Panc1 (cell line): ENCODE results near the gene TUFT1. TPM values are rescaled to one million over a fixed set of nuclear protein-coding genes. Genes with fewer than 3 reads are reported as not detected.

Source experiments
- ATAC-seq: fragments of 200-7000 bp; cut with Tn5 transposase; 2 replicates; pipeline ENCODE4 v1.9.1; 2020; ENCODE audit warnings: mild to moderate bottlenecking, moderate library complexity
- BruUV-seq: library from RNA; stranded (reverse); fragments of 400-500 nt; replicated peaks from 2 replicates; lab custom pipeline; 2021; lab: Mats Ljungman, UMichigan
- CTCF ChIA-PET: fragments of 300-600 bp; sonication (Branson Sonifier 250); formaldehyde crosslinking; loops from one replicate; lab custom pipeline; 2022; ENCODE audit warnings: antibody characterized with exemption; lab: Charles Lee
- POLR2A ChIA-PET: fragments of 300-600 bp; sonication (Branson Sonifier 250); formaldehyde crosslinking; loops from one replicate; lab custom pipeline; 2022; ENCODE audit warnings: antibody characterized with exemption; lab: Charles Lee
- DNase-seq: peaks from one replicate; pipeline ENCODE4 v3.0.0-alpha.2; 2010; ENCODE audit warnings: low read depth, low spot score
- H3K27ac ChIP-seq: 2 replicates; pipeline ENCODE4 v1.5.1; 2011; ENCODE audit warnings: mild to moderate bottlenecking, low read length, inconsistent platforms
- H3K27me3 ChIP-seq: fragments of 200-500 bp; sonication (Bioruptor generic); 2 replicates; pipeline ENCODE4 v1.6.0; 2014; ENCODE audit warnings: low read length, inconsistent platforms; ENCODE audit not compliant: control insufficient read depth, insufficient read depth
- H3K36me3 ChIP-seq: fragments of 200-500 bp; sonication (Bioruptor generic); 2 replicates; pipeline ENCODE4 v1.5.1; 2014; ENCODE audit warnings: inconsistent platforms, mild to moderate bottlenecking, low read length, moderate library complexity; ENCODE audit not compliant: control insufficient read depth, insufficient read depth
- H3K4me1 ChIP-seq: 2 replicates; pipeline ENCODE4 v1.5.1; 2011; ENCODE audit warnings: inconsistent platforms, mild to moderate bottlenecking, low read length, moderate library complexity; ENCODE audit not compliant: control insufficient read depth, insufficient read depth
- H3K4me3 ChIP-seq, 2 experiments: 2 replicates each; pipeline ENCODE4 v1.5.1; 2011 to 2012; ENCODE audit warnings: low read depth in 2 of 2, low read length in 2 of 2, mild to moderate bottlenecking in 2 of 2, inconsistent platforms in 1 of 2, moderate library complexity in 1 of 2
- H3K9me3 ChIP-seq: fragments of 200-500 bp; sonication (Bioruptor generic); 2 replicates; pipeline ENCODE4 v1.5.1; 2014; ENCODE audit warnings: low read depth, mild to moderate bottlenecking, inconsistent platforms, low read length, moderate library complexity; ENCODE audit not compliant: control insufficient read depth, insufficient read depth
- CTCF ChIP-seq: fragments of 450-650 bp; IDR thresholded peaks from 2 replicates; pipeline ENCODE4 v1.5.1; 2017; ENCODE audit warnings: mild to moderate bottlenecking
- POLR2AphosphoS5 ChIP-seq: IDR thresholded peaks from 2 replicates; pipeline ENCODE4 v1.6.1; 2012; ENCODE audit warnings: mild to moderate bottlenecking, low read depth, low read length, moderate library complexity
- REST ChIP-seq, 2 experiments: IDR thresholded peaks; 2 replicates each; pipeline ENCODE4 v1.6.1; 2011 to 2012; ENCODE audit warnings: low read depth in 2 of 2, control low read depth in 1 of 2, low read length in 1 of 2, mild to moderate bottlenecking in 1 of 2, moderate library complexity in 1 of 2; ENCODE audit not compliant: insufficient read depth in 1 of 2
- SIN3A ChIP-seq: IDR thresholded peaks from 2 replicates; pipeline ENCODE4 v1.6.1; 2012; ENCODE audit warnings: low read depth, mild to moderate bottlenecking, low read length, moderate library complexity, borderline replicate concordance; ENCODE audit not compliant: insufficient read depth
- TCF7L2 ChIP-seq: IDR thresholded peaks from 2 replicates; pipeline ENCODE4 v1.6.1; 2011; ENCODE audit warnings: mild to moderate bottlenecking, low read depth, low read length, inconsistent platforms
- in situ Hi-C: cut with HindIII; loops from 2 replicates; pipeline ENCODE4 v1.10.0; 2016; ENCODE audit warnings: low sequenced_read_pairs, low pct_unique_long_range_greater_than_20kb
- intact Hi-C: fragments of 100-400 bp; cut with micrococcal nuclease; formaldehyde crosslinking; loops from one replicate; pipeline ENCODE4 v1.10.0; 2022; ENCODE audit not compliant: unreplicated experiment
- total RNA-seq: library from RNA; stranded (reverse); gene quantifications from one replicate; pipeline ENCODE4 v1.2.1, GENCODE V29; 2021; ENCODE audit not compliant: unreplicated experiment

Gene TUFT1
- total RNA-seq, 1 experiment from 2014 or later: 66.4 TPM

DNA sequence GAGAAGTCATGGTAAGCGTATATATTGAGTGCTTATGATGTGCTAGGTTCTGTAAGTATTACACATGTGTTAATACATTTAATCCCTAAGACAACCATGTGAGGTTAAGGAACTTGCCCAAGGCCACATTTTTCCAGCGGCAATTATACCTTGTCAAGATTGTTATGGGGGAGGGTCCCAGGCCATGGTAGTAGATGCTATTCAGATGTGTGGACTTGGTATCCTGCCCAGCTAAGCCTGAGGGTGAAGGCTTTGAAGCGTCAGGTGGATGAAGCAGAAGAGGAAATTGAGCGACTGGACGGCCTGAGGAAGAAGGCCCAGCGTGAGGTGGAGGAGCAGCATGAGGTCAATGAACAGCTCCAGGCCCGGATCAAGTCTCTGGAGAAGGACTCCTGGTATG, 3.6 kb upstream of the TUFT1 start:
- no TSS peak for BruUV-seq
- DNase-seq (no peak), ATAC-seq (no peak)
- H3K27ac ChIP-seq: no peak overlapping the region; the same call in 1 of the 2 replicates
- peaks cover 13% of the 10 kb centered on the region for H3K4me1 ChIP-seq
- no peaks in the 10 kb centered on the region for H3K36me3 ChIP-seq
- CTCF ChIA-PET: no interaction called here
- TF ChIP-seq POLR2AphosphoS5 (no peak), CTCF (no peak), SIN3A (no peak), REST (IDR thresholded peaks at IDR 0.05; ENCODE audit: insufficient read depth in 1 of 2, low read depth in 2 of 2, low read length in 1 of 2) (no peak), TCF7L2 (no peak)
- no peaks in the 10 kb centered on the region for H3K9me3 ChIP-seq
- POLR2A ChIA-PET: interaction anchor here (0.7 kb wide), 1 partner anchor 40 kb away, joined by 4 read pairs; no protein-coding TSS in a partner anchor
- H3K4me3 ChIP-seq: no peak overlapping the region
- in situ Hi-C loops: no loop called here
- H3K27me3 ChIP-seq: no peaks in the 10 kb centered on the region
- intact Hi-C loops: no loop called here

DNA sequence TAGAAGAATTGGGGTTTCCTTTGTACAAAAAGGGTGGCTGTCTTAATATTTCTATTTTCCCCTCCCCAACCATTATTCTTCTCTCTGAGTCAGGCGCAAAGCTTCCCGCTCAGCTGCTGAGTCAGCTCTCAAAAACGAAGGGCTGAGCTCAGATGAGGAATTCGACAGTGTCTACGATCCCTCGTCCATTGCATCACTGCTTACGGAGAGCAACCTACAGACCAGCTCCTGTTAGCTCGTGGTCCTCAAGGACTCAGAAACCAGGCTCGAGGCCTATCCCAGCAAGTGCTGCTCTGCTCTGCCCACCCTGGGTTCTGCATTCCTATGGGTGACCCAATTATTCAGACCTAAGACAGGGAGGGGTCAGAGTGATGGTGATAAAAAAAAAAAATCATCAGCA, 3.0 kb upstream of the TUFT1 start:
- H3K27me3 ChIP-seq: no peaks in the 10 kb centered on the region
- CTCF ChIA-PET: no interaction called here
- H3K9me3 ChIP-seq: no peaks in the 10 kb centered on the region
- no peak for TF ChIP-seq POLR2AphosphoS5
- ATAC-seq (no peak), DNase-seq (peak; percentile 78)
- no peaks in the 10 kb centered on the region for H3K36me3 ChIP-seq
- no TSS peak for BruUV-seq
- H3K4me1 ChIP-seq: peaks cover 14% of the 10 kb centered on the region
- H3K27ac ChIP-seq: peak overlapping the region; percentile 25
- in situ Hi-C loops (no loop called here), intact Hi-C loops (no loop called here)
- no peak overlapping the region for H3K4me3 ChIP-seq
- POLR2A ChIA-PET: no interaction called here

DNA sequence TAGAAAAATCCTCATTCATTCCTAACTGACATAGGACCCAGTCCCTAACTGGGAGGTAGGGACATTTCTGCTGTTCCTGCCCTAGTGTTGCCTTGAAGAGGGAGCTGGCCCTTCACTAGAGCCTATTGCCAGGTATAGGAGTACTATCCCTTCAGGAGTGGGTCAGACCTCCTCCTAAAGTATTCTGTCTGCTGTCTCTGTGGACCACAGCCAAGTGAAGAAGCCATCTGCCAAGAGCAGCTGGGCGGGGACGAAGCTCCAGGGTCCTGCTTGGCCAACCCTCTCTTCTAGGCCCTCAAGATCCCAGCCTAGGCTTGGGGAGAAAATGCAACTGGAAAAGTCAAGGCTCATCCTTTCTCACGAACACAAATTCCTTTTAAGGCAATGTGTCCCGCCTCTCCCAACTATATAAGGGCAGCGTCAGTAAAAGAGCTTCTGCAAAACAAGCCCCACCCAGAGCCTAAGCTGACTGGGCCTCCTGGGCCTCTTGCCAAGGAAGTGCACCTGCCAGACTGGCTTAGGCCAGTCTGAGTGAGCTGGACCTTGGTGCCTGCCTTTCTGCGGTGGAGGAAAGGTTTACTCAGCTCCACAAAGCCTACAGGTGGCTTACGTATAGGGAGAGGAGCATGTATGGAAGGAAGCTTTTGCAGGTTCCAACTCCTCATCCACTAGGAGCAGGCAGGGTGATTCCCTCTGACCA, 638 bp upstream of the TUFT1 start:
- CTCF ChIA-PET: interaction anchor here (0.7 to 0.8 kb wide), 3 partner anchors 29 to 258 kb away, joined by 4 to 9 read pairs (median 8); partner anchors contain the start of gene CGN
- ATAC-seq: peak; percentile 58
- intact Hi-C loops (loop anchor here (10.0 kb wide), 1 partner anchor 95 kb away; no protein-coding TSS in a partner anchor), in situ Hi-C loops (no loop called here)
- peak; percentile 90 for DNase-seq
- BruUV-seq: no TSS peak
- H3K36me3 ChIP-seq: no peaks in the 10 kb centered on the region
- peak overlapping the region; percentile 85 to 98 for H3K4me3 ChIP-seq
- H3K27me3 ChIP-seq: no peaks in the 10 kb centered on the region
- H3K9me3 ChIP-seq: no peaks in the 10 kb centered on the region
- H3K27ac ChIP-seq: peak overlapping the region; percentile 60
- peaks cover 29% of the 10 kb centered on the region for H3K4me1 ChIP-seq
- no peak for TF ChIP-seq POLR2AphosphoS5
- TF ChIP-seq SIN3A: no peak
- no peak for TF ChIP-seq TCF7L2
- no peak for TF ChIP-seq CTCF
- TF ChIP-seq REST (IDR thresholded peaks at IDR 0.05; ENCODE audit: insufficient read depth in 1 of 2, low read depth in 2 of 2, low read length in 1 of 2): no peak
- POLR2A ChIA-PET: interaction anchor here (0.6 kb wide), 4 partner anchors 59 to 181 kb away, joined by 3 to 4 read pairs (median 4); partner anchors contain the start of gene POGZ
